ENCODE measurements around the gene DKK3.

DKK3 gene

DNA sequence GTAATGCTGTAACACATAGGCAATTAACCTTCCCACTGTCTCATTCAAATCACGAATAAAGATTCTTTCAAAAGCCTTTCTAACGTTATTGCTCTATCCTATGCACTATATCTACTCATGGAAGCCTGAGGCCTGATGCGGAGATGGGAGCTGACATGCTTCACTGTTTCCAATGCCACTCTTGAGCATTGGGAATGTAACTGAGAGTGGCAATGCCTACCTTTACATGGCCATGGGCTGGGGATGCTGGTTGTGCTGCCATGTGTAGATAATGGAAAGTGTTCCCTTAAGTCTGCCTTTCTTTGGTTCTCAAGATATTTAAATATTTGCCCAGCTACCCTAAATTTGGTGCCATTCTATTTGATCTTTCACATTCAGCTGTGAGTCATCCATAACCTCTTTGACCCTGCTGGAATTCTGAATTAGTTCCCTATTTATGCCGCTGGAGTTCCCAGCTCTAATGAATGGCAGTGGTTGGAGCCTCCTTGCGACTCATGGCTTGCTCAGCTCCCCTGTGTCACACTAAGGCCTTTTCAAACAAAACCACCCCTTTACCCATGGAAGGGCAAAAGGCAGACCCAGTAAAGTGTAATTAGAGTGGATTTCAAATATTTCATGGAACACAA is 21.4 kb upstream of the DKK3 start:
- no peak for DNase-seq

DNA sequence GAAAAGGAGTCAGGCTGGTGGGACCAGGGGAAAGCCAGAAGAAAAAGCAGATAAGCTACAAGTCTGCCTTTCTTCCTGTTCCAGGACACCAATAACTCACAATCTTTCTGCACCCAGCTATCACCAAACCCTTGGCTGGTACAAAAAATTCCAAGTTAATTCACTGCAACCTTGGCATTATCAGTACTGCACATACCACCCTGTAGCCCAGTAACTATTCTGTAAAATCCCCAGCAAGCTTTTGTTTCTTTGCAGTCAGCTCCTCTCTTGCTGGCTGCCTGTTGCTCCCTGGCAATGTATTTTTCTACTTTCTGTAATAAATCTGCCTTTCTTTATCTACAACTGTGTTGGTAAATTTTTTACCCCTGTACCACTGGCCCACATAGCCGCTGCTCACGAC is 20.7 kb upstream of the DKK3 start:
- no peak for DNase-seq

DNA sequence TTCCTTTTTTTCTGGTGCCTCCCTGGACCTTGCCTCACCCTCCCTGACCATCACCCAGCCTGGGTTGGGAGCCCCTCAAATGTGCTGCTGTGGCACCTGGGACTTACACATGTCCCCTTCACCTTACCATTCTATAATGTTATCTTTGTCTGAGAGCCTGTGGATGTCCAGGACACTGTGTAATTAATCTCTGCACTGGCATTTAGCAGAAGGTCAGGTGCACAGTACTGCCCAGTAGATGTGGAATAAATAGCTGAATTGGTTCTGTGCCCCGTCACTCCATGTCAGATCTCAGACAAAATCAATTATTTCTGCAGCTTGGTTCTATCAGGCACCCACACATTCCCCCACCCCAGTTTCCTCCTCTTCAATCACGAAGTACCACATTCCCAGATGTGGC is 19.9 kb upstream of the DKK3 start:
- DNase-seq = no peak

DNA sequence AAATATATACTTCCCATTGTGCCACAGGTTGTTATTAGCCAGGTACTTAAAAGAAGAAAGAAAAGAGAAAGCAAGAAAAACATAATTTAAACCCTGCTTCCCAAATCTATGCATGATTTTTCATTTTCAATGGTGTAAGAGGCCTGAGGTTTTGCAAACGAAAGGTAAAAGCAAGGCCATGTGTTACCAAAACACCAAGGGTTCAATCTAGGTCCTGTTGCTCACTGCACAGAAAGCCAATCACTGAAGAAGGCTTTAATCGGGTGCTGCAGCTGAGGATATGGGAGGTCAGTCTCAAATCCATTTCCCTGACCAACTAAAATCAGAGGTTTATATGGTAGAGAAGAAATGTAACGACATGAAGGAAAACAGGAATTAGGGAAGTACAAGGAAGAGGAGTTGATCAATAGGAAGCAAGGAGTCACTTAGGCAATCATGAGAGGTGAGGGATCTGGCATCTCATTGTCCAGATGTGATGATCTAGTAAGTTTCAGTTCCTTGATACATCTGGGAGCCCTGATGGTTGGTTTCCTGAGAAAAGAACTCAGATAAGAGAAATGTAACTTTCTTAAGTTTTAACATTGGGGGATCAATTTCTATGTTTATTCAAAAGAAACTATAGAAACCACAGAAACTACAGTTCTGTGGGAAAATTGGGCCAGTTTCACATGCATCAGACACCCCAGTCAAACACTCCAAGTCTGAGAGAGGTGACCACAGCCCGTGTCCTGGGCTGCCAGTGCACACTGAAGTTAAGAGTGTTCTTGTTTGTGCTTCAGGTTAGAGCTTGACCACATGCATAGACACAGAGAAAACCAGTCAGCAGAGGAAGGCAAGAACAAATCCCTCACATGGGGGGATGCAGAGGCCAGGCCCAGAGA is 18.1 kb upstream of the DKK3 start:
- no peak for DNase-seq

- DNase-seq = no peak
These were observed 16.0 kb upstream of the DKK3 start for GRCh38 chr11:12024254-12024926.

DNA sequence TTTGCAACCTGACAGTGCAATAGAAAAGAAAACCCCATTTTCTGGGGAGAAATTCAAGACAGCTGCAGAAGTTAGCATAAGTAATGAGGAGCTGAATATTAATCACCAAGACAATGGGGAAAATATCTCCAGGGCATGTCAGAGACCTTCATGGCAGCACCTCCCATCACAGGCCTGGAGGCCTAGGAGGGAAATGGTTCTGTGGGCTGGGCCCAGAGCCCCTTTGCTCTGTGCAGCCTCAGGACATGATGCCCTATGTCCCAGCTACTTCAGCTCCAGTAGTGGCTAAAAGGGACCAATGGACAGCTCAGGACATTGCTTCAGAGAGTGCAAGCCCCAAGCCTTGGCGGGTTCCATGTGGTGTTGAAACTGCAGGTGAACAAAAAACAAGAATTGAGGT is 14.6 kb upstream of the DKK3 start:
- no peak for DNase-seq

GRCh38 chr11:12020546-12020945 is 12.1 kb upstream of the DKK3 start:
- DNase-seq = no peak

DNA sequence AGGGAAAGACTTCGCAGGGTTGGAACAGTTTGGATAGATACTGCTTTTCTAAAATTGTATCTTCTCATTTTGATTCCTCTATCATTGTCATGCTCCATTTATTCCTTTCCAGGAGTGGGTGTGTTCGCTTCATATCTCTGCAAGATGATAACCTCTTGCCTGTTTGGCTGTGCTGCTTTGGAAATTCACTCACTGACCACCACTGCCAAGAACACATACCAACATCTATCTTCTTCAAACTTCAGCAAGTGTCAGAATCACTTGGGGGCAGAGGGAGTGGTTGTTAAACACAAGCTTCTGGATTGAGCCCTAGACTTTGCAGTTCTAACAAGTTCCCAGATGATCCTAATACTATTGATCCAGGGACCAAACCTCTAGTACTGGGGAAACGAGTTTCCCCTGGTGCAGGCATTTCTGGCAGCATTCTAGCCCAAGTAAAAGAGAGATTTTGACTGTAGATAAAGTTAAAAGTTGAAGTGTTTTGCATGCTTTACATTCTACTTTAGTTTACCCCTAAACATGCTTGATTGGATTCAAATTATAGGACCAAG is 11.5 kb upstream of the DKK3 start:
- no peak for DNase-seq

DNA sequence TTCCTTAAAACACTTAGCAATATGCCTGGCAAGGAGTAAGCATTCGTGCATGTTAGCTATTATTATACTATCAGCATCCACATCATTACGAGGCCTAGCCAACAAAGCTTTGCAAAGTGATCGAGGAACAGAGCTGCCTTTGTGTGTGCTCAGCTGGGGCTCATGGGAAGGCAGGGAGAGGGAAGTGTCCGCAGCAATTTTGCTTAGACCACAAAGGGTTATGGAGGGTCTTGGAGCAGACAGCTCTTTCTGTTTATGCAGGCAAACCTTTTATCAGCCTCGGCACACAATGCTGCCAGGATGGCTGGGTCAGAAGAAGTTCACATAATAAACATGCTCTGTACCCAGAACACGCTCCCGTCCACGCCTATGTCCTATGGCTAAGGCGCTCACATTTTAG is 10.9 kb upstream of the DKK3 start:
- no peak for DNase-seq

GRCh38 chr11:12017865-12018453 is 9.5 kb upstream of the DKK3 start:
- no peak for DNase-seq

DNA sequence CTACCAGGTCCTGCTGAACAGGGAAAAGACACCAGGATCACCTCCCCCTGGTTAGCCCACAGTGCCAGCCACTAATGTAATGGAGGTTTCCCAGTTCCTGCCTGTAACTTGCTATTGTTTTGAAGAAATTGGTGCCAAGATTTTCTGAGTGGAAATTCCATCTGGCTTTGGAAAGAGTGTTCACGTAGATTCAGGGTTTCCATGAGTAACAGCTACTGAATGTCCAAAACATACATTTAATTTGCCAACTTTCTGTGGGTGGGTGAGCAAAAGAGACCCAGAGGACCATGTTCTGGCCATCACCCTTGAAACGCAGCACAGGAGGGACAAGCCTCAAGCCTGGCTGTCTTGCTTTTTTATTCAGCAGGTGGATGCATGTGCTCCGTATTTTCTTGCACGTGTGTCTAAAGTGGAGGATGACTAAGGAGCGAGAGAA is 8.8 kb upstream of the DKK3 start:
- no peak for DNase-seq

DNA sequence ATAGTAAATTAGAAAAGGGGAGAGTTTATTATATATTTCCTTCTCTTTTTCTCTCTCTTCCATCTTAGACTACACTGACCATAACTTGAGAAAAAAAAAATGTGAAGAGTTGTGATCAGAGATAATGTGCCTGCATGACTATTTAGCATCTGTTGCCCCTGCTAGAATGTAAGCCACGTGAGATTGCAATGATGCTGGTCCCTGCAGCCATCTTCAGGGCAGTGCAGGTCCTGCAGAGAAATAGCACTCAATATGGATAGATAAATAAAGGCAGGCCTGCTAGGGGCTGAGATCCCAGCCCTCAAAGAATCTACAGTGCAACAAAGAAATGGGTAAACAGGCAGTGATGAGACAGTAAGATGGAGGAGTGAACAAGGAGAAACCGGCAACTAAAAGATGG is 7.8 kb upstream of the DKK3 start:
- no peak for DNase-seq

DNA sequence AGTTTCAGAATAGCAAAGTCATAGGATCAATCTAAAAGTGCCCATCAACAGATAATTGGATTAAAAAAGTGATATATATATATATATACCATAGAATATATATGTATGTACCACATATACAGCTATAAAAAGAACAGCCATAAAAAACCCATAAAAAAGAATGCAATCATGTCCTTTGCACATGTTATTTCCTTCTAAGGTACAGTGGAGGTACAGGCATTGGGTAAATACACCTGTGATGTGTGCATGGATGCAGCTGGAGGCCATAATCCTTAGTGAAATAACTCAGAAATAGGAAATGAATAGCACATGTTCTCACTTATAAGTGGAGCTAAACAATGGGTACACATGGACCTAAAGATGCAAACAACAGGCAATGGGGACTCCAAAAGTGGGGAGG is 7.1 kb upstream of the DKK3 start:
- no peak for DNase-seq

DNA sequence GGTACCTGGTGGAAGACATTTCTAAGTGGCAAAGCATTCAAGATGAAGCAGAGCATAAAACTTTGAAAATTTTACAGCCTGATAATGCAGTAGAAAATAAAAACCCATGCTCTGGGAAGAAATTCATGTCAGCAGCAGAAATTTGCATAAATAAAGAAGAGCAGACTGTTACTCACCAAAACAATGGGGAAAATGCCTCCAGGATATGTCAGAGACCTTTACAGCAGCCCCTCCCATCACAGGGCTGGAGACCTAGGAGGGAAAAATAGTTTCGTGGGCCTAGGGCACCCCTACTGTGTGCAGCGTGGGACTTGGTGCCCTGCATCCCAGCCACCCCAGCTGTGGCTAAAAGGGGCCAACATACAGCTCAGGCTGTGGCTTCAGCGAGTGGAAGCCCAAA is 5.4 kb upstream of the DKK3 start:
- no peak for DNase-seq

DNA sequence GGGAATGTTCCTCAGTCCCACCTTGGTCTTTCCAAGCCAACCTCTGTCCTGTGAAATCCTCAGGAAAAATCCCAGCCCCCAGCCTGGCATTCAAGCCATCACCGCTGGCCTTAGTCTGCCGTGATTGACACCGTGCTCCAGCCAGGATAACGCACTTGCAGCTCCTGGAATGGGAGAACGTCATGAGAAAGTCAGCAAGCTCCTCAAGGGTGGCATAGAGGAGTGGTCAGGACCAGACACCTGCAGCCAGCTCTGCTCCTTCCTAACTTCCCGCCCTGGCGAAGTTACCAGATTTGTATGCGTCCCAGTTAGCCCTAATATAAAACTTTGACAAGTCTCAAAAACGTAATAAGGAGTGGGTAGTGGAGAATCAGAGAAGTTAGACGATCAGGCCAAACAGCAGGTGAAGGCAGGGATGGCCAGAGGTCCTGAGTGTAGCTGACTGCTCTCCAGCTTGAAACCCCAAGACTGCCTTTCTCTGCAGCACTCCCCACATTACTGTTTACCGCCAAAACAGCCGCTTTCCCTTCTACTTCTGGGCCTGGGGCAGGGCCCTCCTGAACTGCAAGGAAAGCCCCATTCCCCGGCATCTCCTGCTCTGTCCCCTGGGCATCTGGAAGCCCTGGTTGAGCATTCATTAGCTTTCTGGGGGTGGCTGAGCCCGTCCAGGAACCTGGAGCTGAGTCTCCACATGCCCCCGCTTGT is 1.3 kb upstream of the DKK3 start:
- DNase-seq = no peak

GRCh38 chr11:12008790-12009616 is 577 bp upstream of the DKK3 start:
- no peak for DNase-seq

DNA sequence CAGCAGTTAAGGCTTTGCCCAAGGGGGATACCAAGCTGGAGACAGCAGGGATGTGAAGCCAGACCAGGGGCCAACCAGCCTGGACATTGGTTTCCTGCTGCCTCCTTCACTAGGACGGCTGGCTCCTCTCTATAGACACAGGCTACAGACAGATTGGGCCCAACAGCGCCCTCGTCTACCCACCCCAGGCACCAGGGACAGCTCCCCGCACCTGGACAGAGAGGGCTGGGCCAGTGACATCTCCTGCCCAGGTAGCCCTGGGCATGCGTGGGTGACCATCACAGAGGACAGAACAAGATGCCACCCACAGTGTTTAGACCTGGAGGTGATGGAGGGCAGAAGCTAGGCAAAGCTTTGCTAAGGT is 1.2 kb downstream of the DKK3 start:
- no peak for DNase-seq

- no peak for DNase-seq
These were observed 1.7 kb downstream of the DKK3 start for GRCh38 chr11:12006552-12007229.

GRCh38 chr11:12005476-12005875 is 3.0 kb downstream of the DKK3 start:
- DNase-seq = no peak

DNA sequence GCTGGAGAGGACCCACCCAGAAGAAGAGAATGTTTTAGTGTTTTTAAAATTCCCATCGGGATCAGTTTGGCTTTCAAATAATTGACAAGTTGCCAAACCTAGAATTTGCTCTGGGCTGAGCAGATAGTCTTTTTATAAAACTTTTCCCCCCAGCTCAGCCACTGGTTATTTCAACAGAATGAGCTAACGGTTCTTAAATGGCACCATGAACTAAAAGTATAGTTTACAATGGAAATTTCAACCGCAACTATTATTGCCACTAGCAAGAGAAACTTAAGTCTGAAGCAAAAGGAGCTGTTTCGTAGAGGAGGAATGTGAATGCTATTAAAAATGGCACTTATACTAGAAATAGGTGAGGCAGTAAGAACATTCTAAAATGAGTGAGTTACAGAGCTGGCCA is 3.4 kb downstream of the DKK3 start:
- DNase-seq = no peak

DNA sequence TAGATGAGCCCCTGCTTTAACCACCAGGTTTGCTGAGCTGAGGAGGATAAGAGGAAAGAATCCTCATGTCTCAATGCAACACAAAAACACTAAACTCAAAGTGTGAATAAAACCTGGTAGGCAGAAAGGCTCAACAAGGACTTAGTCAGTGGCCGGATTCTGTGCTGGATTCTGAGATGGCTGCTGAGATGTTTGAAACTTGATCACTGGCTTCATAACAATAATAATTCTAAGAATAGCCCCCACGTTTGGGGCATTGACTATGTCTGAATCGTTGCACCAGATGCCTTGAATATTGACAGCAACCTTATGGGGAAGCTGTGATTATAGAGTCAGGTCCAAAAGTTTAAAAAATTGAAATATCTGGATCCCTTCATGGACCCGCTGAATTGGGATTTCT is 4.6 kb downstream of the DKK3 start:
- DNase-seq = no peak
